ENCODE measurements around the gene PCDHGA7.
"Not testable (repeated sequence)": the region's sequence is repeated elsewhere in the genome, so short reads cannot be mapped to it uniquely, and the experiment has no call there.

Gene PCDHGA7

GRCh38 chr5:141412854-141413539, 30.5 kb downstream of the PCDHGA7 start, which contains the start of gene PCDHGA10:
Gene PCDHGA10, plus strand, starts transcription at chr5:141412987. Its CDS starts 189 bp downstream, at chr5:141413176.
- Histone ChIP-seq H3K9me3 (ENCODE audit: control insufficient read depth, low read length) (peaks cover 6% of the 10 kb centered on the region), H3K27me3 (ENCODE audit: control insufficient read depth, insufficient read depth, low read length) (no peaks in the 10 kb centered on the region), H3K79me2 (no peaks in the 10 kb centered on the region), H3K36me3 (ENCODE audit: control insufficient read depth, insufficient read depth, low read length) (peaks cover 5% of the 10 kb centered on the region), H3K9ac (no peak within 1 kb of the TSS), H3K27ac (peak within 1 kb of the TSS; percentile 33), H3K4me1 (no peaks in the 10 kb centered on the region), H2AFZ (no peak within 1 kb of the TSS), H3K4me2 (ENCODE audit: low read length) (peak within 1 kb of the TSS; percentile 28), H3K4me3 (ENCODE audit: low read depth, low read length) (peak within 1 kb of the TSS; percentile 48)
- TF ChIP-seq, protein P1, sequence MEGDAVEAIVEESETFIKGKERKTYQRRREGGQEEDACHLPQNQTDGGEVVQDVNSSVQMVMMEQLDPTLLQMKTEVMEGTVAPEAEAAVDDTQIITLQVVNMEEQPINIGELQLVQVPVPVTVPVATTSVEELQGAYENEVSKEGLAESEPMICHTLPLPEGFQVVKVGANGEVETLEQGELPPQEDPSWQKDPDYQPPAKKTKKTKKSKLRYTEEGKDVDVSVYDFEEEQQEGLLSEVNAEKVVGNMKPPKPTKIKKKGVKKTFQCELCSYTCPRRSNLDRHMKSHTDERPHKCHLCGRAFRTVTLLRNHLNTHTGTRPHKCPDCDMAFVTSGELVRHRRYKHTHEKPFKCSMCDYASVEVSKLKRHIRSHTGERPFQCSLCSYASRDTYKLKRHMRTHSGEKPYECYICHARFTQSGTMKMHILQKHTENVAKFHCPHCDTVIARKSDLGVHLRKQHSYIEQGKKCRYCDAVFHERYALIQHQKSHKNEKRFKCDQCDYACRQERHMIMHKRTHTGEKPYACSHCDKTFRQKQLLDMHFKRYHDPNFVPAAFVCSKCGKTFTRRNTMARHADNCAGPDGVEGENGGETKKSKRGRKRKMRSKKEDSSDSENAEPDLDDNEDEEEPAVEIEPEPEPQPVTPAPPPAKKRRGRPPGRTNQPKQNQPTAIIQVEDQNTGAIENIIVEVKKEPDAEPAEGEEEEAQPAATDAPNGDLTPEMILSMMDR (IDR thresholded peaks at IDR 0.05): no peak

- Histone ChIP-seq H3K27ac (no peak overlapping the region), H3K4me1 (no peaks in the 10 kb centered on the region), H3K9me3 (ENCODE audit: control insufficient read depth, low read length) (peaks cover 10% of the 10 kb centered on the region), H3K27me3 (ENCODE audit: control insufficient read depth, insufficient read depth, low read length) (no peaks in the 10 kb centered on the region), H3K4me3 (ENCODE audit: low read depth, low read length) (peak overlapping the region; percentile 48), H2AFZ (no peak overlapping the region), H3K9ac (no peak overlapping the region), H3K79me2 (no peaks in the 10 kb centered on the region), H3K4me2 (ENCODE audit: low read length) (no peak overlapping the region), H3K36me3 (ENCODE audit: control insufficient read depth, insufficient read depth, low read length) (peaks cover 7% of the 10 kb centered on the region)
- TF ChIP-seq, protein P1 (IDR thresholded peaks at IDR 0.05): no peak
Measured at GRCh38 chr5:141413540-141414069, 31.1 kb downstream of the PCDHGA7 start.

DNA sequence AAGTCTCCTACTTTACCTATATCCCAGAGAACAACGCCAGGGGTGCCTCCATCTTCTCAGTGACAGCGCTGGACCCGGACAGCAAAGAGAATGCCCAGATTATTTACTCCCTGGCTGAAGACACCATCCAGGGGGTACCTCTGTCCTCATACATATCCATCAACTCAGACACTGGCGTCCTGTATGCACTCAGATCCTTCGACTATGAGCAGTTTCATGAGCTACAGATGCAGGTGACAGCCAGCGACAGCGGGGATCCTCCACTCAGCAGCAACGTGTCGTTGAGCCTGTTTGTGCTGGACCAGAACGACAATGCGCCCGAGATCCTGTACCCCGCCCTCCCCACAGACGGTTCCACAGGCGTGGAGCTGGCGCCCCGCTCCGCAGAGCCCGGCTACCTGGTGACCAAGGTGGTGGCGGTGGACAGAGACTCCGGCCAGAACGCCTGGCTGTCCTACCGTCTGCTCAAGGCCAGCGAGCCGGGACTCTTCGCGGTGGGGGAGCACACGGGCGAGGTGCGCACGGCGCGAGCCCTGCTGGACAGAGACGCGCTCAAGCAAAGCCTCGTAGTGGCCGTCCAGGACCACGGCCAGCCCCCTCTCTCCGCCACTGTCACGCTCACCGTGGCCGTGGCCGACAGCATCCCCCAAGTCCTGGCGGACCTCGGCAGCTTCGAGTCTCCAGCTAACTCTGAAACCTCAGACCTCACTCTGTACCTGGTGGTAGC, 32.2 kb downstream of the PCDHGA7 start:
- H3K4me3 ChIP-seq (ENCODE audit: low read depth, low read length): not testable (repeated sequence)

GRCh38 chr5:141415275-141415618, 32.7 kb downstream of the PCDHGA7 start:
- H3K9ac ChIP-seq; H3K4me3 ChIP-seq (ENCODE audit: low read depth, low read length); H3K79me2 ChIP-seq; H2AFZ ChIP-seq; H3K27ac ChIP-seq; H3K27me3 ChIP-seq (ENCODE audit: control insufficient read depth, insufficient read depth, low read length); H3K4me1 ChIP-seq; H3K4me2 ChIP-seq (ENCODE audit: low read length); H3K9me3 ChIP-seq (ENCODE audit: control insufficient read depth, low read length): not testable (repeated sequence)
- peaks cover 11% of the 10 kb centered on the region for H3K36me3 ChIP-seq (ENCODE audit: control insufficient read depth, insufficient read depth, low read length)

More for the DNA sequence above, 32.2 kb downstream of the PCDHGA7 start:
- H2AFZ ChIP-seq; H3K9ac ChIP-seq; H3K9me3 ChIP-seq (ENCODE audit: control insufficient read depth, low read length); H3K27ac ChIP-seq; H3K27me3 ChIP-seq (ENCODE audit: control insufficient read depth, insufficient read depth, low read length); H3K4me2 ChIP-seq (ENCODE audit: low read length); H3K36me3 ChIP-seq (ENCODE audit: control insufficient read depth, insufficient read depth, low read length); H3K79me2 ChIP-seq; H3K4me1 ChIP-seq: not testable (repeated sequence)

DNA sequence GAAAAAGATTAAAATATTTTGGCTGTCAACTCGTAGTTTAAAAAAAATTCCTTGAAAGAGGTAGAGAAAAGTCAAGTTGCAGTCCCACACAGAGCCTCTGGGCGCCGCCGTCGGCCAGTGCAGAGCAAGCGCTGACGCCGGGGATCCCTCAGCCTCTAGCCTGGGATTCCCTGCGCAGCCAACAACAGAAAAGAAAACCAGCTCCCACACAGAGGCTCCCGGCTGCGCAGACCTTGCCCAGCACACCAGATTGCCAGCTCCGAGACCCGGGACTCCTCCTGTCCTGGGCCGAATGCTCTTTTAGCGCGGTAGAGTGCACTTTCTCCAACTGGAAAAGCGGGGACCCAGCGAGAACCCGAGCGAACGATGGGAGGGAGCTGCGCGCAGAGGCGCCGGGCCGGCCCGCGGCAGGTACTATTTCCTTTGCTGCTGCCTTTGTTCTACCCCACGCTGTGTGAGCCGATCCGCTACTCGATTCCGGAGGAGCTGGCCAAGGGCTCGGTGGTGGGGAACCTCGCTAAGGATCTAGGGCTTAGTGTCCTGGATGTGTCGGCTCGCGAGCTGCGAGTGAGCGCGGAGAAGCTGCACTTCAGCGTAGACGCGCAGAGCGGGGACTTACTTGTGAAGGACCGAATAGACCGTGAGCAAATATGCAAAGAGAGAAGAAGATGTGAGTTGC, 35.1 kb downstream of the PCDHGA7 start, which contains the start of gene PCDHGB7:
PCDHGB7 (plus strand) TSS at position 184 of the 679 bp plus-strand sequence; CDS start at position 367, 183 bp downstream.
- Histone ChIP-seq H3K9me3 (ENCODE audit: control insufficient read depth, low read length) (peaks cover 11% of the 10 kb centered on the region), H3K4me3 (ENCODE audit: low read depth, low read length) (peak within 1 kb of the TSS; percentile 49), H3K27ac (peak within 1 kb of the TSS; percentile 63), H3K4me2 (ENCODE audit: low read length) (peak within 1 kb of the TSS; percentile 44), H2AFZ (peak within 1 kb of the TSS; percentile 57), H3K36me3 (ENCODE audit: control insufficient read depth, insufficient read depth, low read length) (peaks cover 18% of the 10 kb centered on the region)
- H3K27me3 ChIP-seq (ENCODE audit: control insufficient read depth, insufficient read depth, low read length); H3K4me1 ChIP-seq; H3K9ac ChIP-seq; H3K79me2 ChIP-seq: not testable (repeated sequence)
- TF ChIP-seq, protein P1 (IDR thresholded peaks at IDR 0.05): peak; percentile 60

All from parathyroid adenoma (tissue), 2 donors.